Left lung (tissue), 10 donors: ENCODE measurements around the gene PISD. TPM values are rescaled to one million over a fixed set of nuclear protein-coding genes. Genes with fewer than 3 reads are reported as not detected.
A peak's percentile ranks its signal among the peaks of the same experiment; 100 is the strongest.
"Not testable (repeated sequence)": the region's sequence is repeated elsewhere in the genome, so short reads cannot be mapped to it uniquely, and the experiment has no call there.

Experiments used
- ATAC-seq: fragments of 200-7000 bp; cut with Tn5 transposase; one replicate; pipeline ENCODE4 v1.9.1; 2020; ENCODE audit warnings: moderate library complexity
- DNase-seq, 4 donors: peaks; one replicate each; pipeline ENCODE4 v3.0.0-alpha.2; 2013 to 2020
- H3K27ac ChIP-seq, 2 donors: fragments of 200-600 bp; sonication (generic) in 1 of 2; one replicate each; pipeline versions ENCODE4 v1.5.0 to v1.8.0; 2020 to 2021
- H3K27me3 ChIP-seq, 2 donors: fragments of 200-600 bp; sonication (generic) in 1 of 2; one replicate each; pipeline versions ENCODE4 v1.5.0 to v1.8.0; 2020 to 2021
- H3K36me3 ChIP-seq, 2 donors: fragments of 200-600 bp; sonication (generic) in 1 of 2; one replicate each; pipeline versions ENCODE4 v1.5.0 to v1.8.0; 2020 to 2021
- H3K4me1 ChIP-seq, 2 donors: fragments of 200-600 bp; one replicate each; pipeline ENCODE4 v1.8.0; 2021
- H3K4me3 ChIP-seq, 2 donors: fragments of 200-600 bp; sonication (generic) in 1 of 2; one replicate each; pipeline versions ENCODE4 v1.5.0 to v1.8.0; 2020 to 2021; ENCODE audit warnings: mild to moderate bottlenecking in 1 of 2
- H3K9me3 ChIP-seq, 2 donors: fragments of 200-600 bp; sonication (generic) in 1 of 2; one replicate each; pipeline versions ENCODE4 v1.5.0 to v1.8.0; 2020 to 2021
- CTCF ChIP-seq, 2 donors: fragments of 200-600 bp; sonication (generic) in 1 of 2; IDR thresholded peaks; one replicate each; pipeline versions ENCODE4 v1.5.0 to v1.8.0; 2021; ENCODE audit warnings: antibody characterized with exemption in 2 of 2
- intact Hi-C, 2 donors: fragments of 100-400 bp; cut with DNase I; formaldehyde crosslinking; loops; one replicate each; pipeline versions ENCODE4 v1.11.2 to v1.14.2; 2022
- polyA plus RNA-seq, 6 donors: library from polyadenylated mRNA; unstranded; fragments of 120-200 nt; gene quantifications; one replicate each; pipeline ENCODE4 v1.2.1, GENCODE V29; 2013; ENCODE audit not compliant: insufficient read length in 6 of 6
- total RNA-seq, 2 donors: library from RNA; stranded (reverse); fragmentation: NEBNext Ultra II Directional; extraction: Animal tissue kit (Norgen Biotek cat#: 25700); gene quantifications; one replicate each; pipeline ENCODE4 v1.2.1, GENCODE V29; 2021
- donor health status: DM: no; HTN: yes; CAD: no.
- donor health status: DM: no; HTN: no; CAD: no.

PISD gene
- total and polyA plus RNA-seq, 8 donors: 22.6 to 60.5 (median 29.0) TPM

GRCh38 chr22:31603081-31603525, 58.9 kb downstream of the PISD start:
- H3K36me3 ChIP-seq: peaks cover 0 to 32% of the 10 kb centered on the region in 2 donors
- no peaks in the 10 kb centered on the region for H3K4me1 ChIP-seq
- H3K27ac ChIP-seq: peak overlapping the region in 1 of 2 donors; percentile 47
- H3K4me3 ChIP-seq: no peak overlapping the region
- intact Hi-C loops: no loop called here
- DNase-seq (no peak), ATAC-seq (no peak)
- H3K9me3 ChIP-seq: no peaks in the 10 kb centered on the region
- no peak for TF ChIP-seq CTCF (IDR thresholded peaks at IDR 0.05)
- no peaks in the 10 kb centered on the region for H3K27me3 ChIP-seq

GRCh38 chr22:31602259-31602952, 59.6 kb downstream of the PISD start:
- H3K4me1 ChIP-seq: no peaks in the 10 kb centered on the region
- H3K27me3 ChIP-seq: no peaks in the 10 kb centered on the region
- peak overlapping the region in 1 of 2 donors; percentile 47 for H3K27ac ChIP-seq
- intact Hi-C loops: no loop called here
- H3K4me3 ChIP-seq: no peak overlapping the region
- DNase-seq (no peak), ATAC-seq (peak; percentile 77)
- TF ChIP-seq CTCF (IDR thresholded peaks at IDR 0.05): no peak
- peaks cover 0 to 26% of the 10 kb centered on the region in 2 donors for H3K36me3 ChIP-seq
- H3K9me3 ChIP-seq: no peaks in the 10 kb centered on the region

- Histone ChIP-seq H3K4me1 (no peaks in the 10 kb centered on the region), H3K27me3 (no peaks in the 10 kb centered on the region), H3K27ac (no peak overlapping the region), H3K9me3 (no peaks in the 10 kb centered on the region), H3K4me3 (no peak overlapping the region), H3K36me3 (no peaks in the 10 kb centered on the region)
- TF ChIP-seq CTCF (IDR thresholded peaks at IDR 0.05): no peak
- intact Hi-C loops: no loop called here
- DNase-seq (no peak), ATAC-seq (no peak)
Measured at GRCh38 chr22:31595271-31595670, 66.7 kb downstream of the PISD start.

DNA sequence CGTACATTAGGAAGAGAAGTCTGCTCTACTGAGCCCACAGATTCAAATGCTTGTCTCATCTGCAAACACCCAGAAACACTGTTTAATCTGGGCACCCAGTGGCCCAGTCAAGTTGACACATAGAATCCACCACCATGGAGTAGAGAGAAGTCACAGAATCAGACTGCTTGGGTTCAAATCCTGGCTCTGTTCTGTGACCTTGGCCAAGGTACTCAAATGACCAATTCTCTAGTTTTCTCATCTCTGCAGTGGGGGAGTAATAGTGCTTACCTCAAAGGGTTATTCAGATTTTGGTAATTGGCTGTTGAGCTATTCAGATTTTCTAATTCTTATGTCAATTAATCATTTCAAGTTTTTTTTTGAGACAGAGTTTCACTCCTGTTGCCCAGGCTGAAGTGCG, 71.9 kb downstream of the PISD start:
- H3K4me3 ChIP-seq, DNase-seq, H3K27me3 ChIP-seq, H3K27ac ChIP-seq, H3K9me3 ChIP-seq, ATAC-seq, intact Hi-C loops: not testable (repeated sequence)
- Histone ChIP-seq H3K4me1 (peaks cover 0 to 10% of the 10 kb centered on the region in 2 donors), H3K36me3 (peaks cover 0 to 32% of the 10 kb centered on the region in 2 donors)

DNA sequence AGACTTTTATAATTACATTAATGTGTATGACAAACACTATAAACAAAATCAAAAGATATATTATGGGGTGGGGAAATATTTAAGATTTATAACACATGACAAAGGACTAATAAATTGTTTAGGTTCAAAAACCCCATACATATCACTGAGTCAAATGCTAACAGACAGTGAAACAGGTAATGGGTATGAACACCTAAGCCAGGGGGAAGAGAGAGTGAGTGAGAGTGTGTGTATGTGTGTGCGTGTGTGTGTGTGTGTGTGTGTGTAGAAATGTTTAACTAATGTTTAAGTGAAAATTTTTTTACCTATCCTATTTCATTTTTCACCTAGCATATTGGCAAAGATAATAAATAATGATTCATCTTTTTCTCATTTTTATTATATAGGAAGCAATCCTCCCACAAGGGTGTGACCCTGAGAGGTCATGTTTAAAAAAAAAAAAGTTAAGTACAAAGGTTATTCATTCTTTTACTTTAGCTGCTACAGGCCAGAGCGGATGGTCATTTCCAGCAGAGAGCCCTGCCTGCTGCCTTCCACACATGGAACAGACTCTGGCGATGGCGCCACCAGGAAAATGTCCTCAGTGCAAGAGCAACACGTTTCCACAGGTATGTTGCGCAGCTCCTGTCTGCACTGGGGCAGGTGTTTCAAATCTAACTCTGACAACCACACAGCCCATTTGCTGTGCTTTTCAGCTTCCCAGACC, 72.9 kb downstream of the PISD start:
- no peaks in the 10 kb centered on the region for H3K27me3 ChIP-seq
- intact Hi-C loops: no loop called here
- peaks cover 0 to 17% of the 10 kb centered on the region in 2 donors for H3K4me1 ChIP-seq
- no peak overlapping the region for H3K4me3 ChIP-seq
- no peak for ATAC-seq
- peaks cover 0 to 34% of the 10 kb centered on the region in 2 donors for H3K36me3 ChIP-seq
- H3K9me3 ChIP-seq: no peaks in the 10 kb centered on the region
- DNase-seq: no peak
- H3K27ac ChIP-seq: no peak overlapping the region
- TF ChIP-seq CTCF (IDR thresholded peaks at IDR 0.05): no peak
